K562 (cell line): Measurements from ENCODE around the gene CHMP3. TPM values are rescaled to one million over a fixed set of nuclear protein-coding genes. Genes with fewer than 3 reads are reported as not detected.

Experiments used
- ATAC-seq: fragments of 200-7000 bp; cut with Tn5 transposase; 3 replicates; pipeline ENCODE4 v1.9.1; 2020; ENCODE audit warnings: moderate library complexity
- BruUV-seq: library from RNA; stranded (reverse); fragments of 400-500 nt; replicated peaks from 2 replicates; lab custom pipeline; 2021; lab: Mats Ljungman, UMichigan
- CTCF ChIA-PET: fragments of 300-600 bp; formaldehyde crosslinking; extraction: SDS; loops from one replicate; lab custom pipeline; 2021; ENCODE audit warnings: low intra/inter-chr PET ratio; lab: Yijun Ruan, JAX
- POLR2A ChIA-PET: fragments of 300-600, 350-650 bp; sonication (Branson Sonifier 250); formaldehyde crosslinking; extraction: SDS; loops from one replicate; lab custom pipeline; 2021; ENCODE audit warnings: antibody characterized with exemption, inconsistent platforms; lab: Yijun Ruan, JAX
- DNase-seq, 4 experiments: peaks; one replicate each; pipeline versions ENCODE4 v3.0.0 to v3.0.0-alpha.2; 2011 to 2018; ENCODE audit warnings: low spot score in 3 of 4, mixed read lengths in 3 of 4; ENCODE audit errors: extremely low read depth in 1 of 4
- FAIRE-seq: peaks from 2 replicates; lab custom pipeline; 2011; peaks lifted over from hg19 to GRCh38; lab: Jason Lieb, UNC
- H2AFZ ChIP-seq: 2 replicates; pipeline ENCODE4 v1.6.0; 2011; ENCODE audit warnings: low read depth, low read length, control low read depth, inconsistent platforms
- H3K27ac ChIP-seq: fragments of 200-600 bp; 3 replicates; pipeline ENCODE4 v1.8.0; 2011; ENCODE audit warnings: low read depth, mild to moderate bottlenecking, control low read depth, inconsistent platforms, low read length, moderate library complexity, mixed read lengths; ENCODE audit errors: extremely low read depth
- H3K27me3 ChIP-seq, 2 experiments: fragments of 300-600 bp in 1 of 2; 2 replicates in 1 of 2; 3 replicates in 1 of 2; pipeline versions ENCODE4 v1.6.0 to v1.8.0; 2011; ENCODE audit warnings: inconsistent platforms in 2 of 2, low read length in 2 of 2, mild to moderate bottlenecking in 1 of 2, mixed read lengths in 1 of 2, moderate library complexity in 1 of 2; ENCODE audit not compliant: control insufficient read depth in 2 of 2, insufficient read depth in 2 of 2
- H3K36me3 ChIP-seq: fragments of 300-600 bp; 3 replicates; pipeline ENCODE4 v1.8.0; 2011; ENCODE audit warnings: mild to moderate bottlenecking, low read length, inconsistent platforms; ENCODE audit not compliant: control insufficient read depth, insufficient read depth
- H3K4me1 ChIP-seq, 2 experiments: fragments of 200-600 bp in 1 of 2; replicated peaks in 1 of 2; 2 replicates in 1 of 2; 3 replicates in 1 of 2; pipeline versions ENCODE4 v1.5.1 to v1.8.0; 2011; ENCODE audit warnings: inconsistent platforms in 2 of 2, low read length in 2 of 2, mild to moderate bottlenecking in 1 of 2, mixed read lengths in 1 of 2, moderate library complexity in 1 of 2; ENCODE audit not compliant: control insufficient read depth in 2 of 2, insufficient read depth in 2 of 2
- H3K4me2 ChIP-seq: 2 replicates; pipeline ENCODE4 v1.6.1; 2011; ENCODE audit warnings: low read length, control low read depth, inconsistent platforms, mixed read lengths; ENCODE audit not compliant: insufficient read depth
- H3K4me3 ChIP-seq: fragments of 200-600 bp; sonication (generic), shearing (Covaris generic); 2 replicates; pipeline ENCODE4 v1.5.1; 2016; ENCODE audit warnings: control low read depth, inconsistent platforms
- H3K79me2 ChIP-seq: fragments of 200-600 bp; 3 replicates; pipeline ENCODE4 v1.8.0; 2011; ENCODE audit warnings: low read length, inconsistent platforms; ENCODE audit not compliant: control insufficient read depth, insufficient read depth
- H3K9ac ChIP-seq, 2 experiments: 2 replicates each; pipeline versions ENCODE4 v1.6.0 to v1.6.1; 2011; ENCODE audit warnings: low read depth in 2 of 2, low read length in 2 of 2, control low read depth in 1 of 2, inconsistent platforms in 1 of 2, mild to moderate bottlenecking in 1 of 2, mixed read lengths in 1 of 2; ENCODE audit not compliant: insufficient read depth in 1 of 2
- H3K9me1 ChIP-seq: one replicate; pipeline ENCODE4 v1.6.0; 2011; ENCODE audit warnings: inconsistent platforms, mild to moderate bottlenecking, low read length, moderate library complexity; ENCODE audit not compliant: control insufficient read depth, insufficient read depth
- H3K9me3 ChIP-seq: replicated peaks from 2 replicates; pipeline ENCODE4 v1.5.1; 2011; ENCODE audit warnings: low read depth, low read length, inconsistent platforms; ENCODE audit not compliant: control insufficient read depth, insufficient read depth
- H4K20me1 ChIP-seq: replicated peaks from 2 replicates; pipeline ENCODE4 v1.6.1; 2011; ENCODE audit warnings: low read length, inconsistent platforms, mixed read lengths; ENCODE audit not compliant: control insufficient read depth, insufficient read depth
- BRD9 ChIP-seq: fragments of 450-650 bp; IDR thresholded peaks from 2 replicates; pipeline ENCODE4 v1.6.1; 2018; ENCODE audit warnings: low read depth; ENCODE audit not compliant: partially characterized antibody
- DMBX1 ChIP-seq: fragments of 250-450 bp; sonication (Bioruptor Pico); IDR thresholded peaks from 2 replicates; pipeline ENCODE4 v1.8.0; 2022; ENCODE audit warnings: inconsistent platforms, mild to moderate bottlenecking, moderate library complexity, borderline replicate concordance
- E2F4 ChIP-seq: sonication (generic); formaldehyde crosslinking; IDR thresholded peaks from 2 replicates; pipeline ENCODE4 v1.8.0; 2022; ENCODE audit warnings: mild to moderate bottlenecking, low read depth, missing genetic modification reagents
- EGR1 ChIP-seq: fragments of 450-650 bp; conservative IDR thresholded peaks from 2 replicates; pipeline ENCODE4 v1.6.1; 2017; ENCODE audit warnings: mild to moderate bottlenecking
- ELF1 ChIP-seq: fragments of 200-800 bp; sonication (Bioruptor generic); IDR thresholded peaks from 2 replicates; pipeline ENCODE4 v1.6.1; 2016; ENCODE audit warnings: missing genetic modification characterization, missing compliant biosample characterization
- HCFC1 ChIP-seq: IDR thresholded peaks from 2 replicates; pipeline ENCODE4 v1.6.1; 2012; ENCODE audit warnings: low read depth, low read length, improper control_type of control experiment
- HMG20B ChIP-seq: fragments of 250-450 bp; sonication (Bioruptor Pico); IDR thresholded peaks from 2 replicates; pipeline ENCODE4 v1.5.0; 2021; ENCODE audit warnings: mild to moderate bottlenecking
- MTA3 ChIP-seq: fragments of 450-650 bp; formaldehyde crosslinking; IDR thresholded peaks from 2 replicates; pipeline ENCODE4 v1.6.1; 2017; ENCODE audit warnings: mild to moderate bottlenecking, borderline replicate concordance
- RBM22 ChIP-seq: fragments of 200-400 bp; formaldehyde crosslinking; IDR thresholded peaks from 2 replicates; pipeline ENCODE4 v1.6.1; 2018; ENCODE audit warnings: low read length, low read depth; ENCODE audit not compliant: poor library complexity, severe bottlenecking
- RUNX1 ChIP-seq: sonication (generic); IDR thresholded peaks from 2 replicates; pipeline ENCODE4 v1.6.1; 2016; ENCODE audit warnings: antibody characterized with exemption, low read depth
- SMARCA5 ChIP-seq: fragments of 450-650 bp; IDR thresholded peaks from 2 replicates; pipeline ENCODE4 v1.6.1; 2016
- TBP ChIP-seq: optimal IDR thresholded peaks from 2 replicates; pipeline ENCODE3; 2011; ENCODE audit warnings: low read depth, low read length, improper control_type of control experiment
- TSHZ1 ChIP-seq: fragments of 250-450 bp; sonication (Bioruptor Pico); IDR thresholded peaks from 2 replicates; pipeline ENCODE4 v1.4.0; 2020; ENCODE audit warnings: mild to moderate bottlenecking, moderate library complexity
- ZKSCAN8 ChIP-seq: fragments of 200-800 bp; sonication (Bioruptor generic); IDR thresholded peaks from 2 replicates; pipeline ENCODE4 v1.6.1; 2016; ENCODE audit warnings: missing genetic modification characterization, missing compliant biosample characterization
- ZNF121 ChIP-seq: sonication (generic); formaldehyde crosslinking; conservative IDR thresholded peaks from 2 replicates; pipeline ENCODE4 v1.8.0; 2022; ENCODE audit warnings: missing genetic modification reagents
- ZNF76 ChIP-seq: fragments of 250-450 bp; sonication (Bioruptor Pico); IDR thresholded peaks from 2 replicates; pipeline ENCODE4 v1.4.0; 2020; ENCODE audit warnings: mild to moderate bottlenecking, moderate library complexity, borderline replicate concordance
- WGBS: fragments of 100-300 bp; shearing (Covaris generic); methylation state at CpG from one replicate; pipeline ENCODE4 v1.1.6; 2016; ENCODE audit warnings: low coverage, mixed read lengths; ENCODE audit not compliant: insufficient coverage; ENCODE audit errors: missing lambda C conversion rate; 5-methylcytosine and 5-hydroxymethylcytosine counted together
- in situ Hi-C: fragments of 300-500 bp; cut with MboI; formaldehyde crosslinking; loops from 4 replicates; pipeline ENCODE4 v1.15.0; 2018; ENCODE audit warnings: inconsistent platforms, mixed read lengths
- intact Hi-C: fragments of 100-400 bp; cut with micrococcal nuclease; formaldehyde crosslinking; loops from 2 replicates; pipeline ENCODE4 v1.14.2; 2022
- polyA plus RNA-seq, 8 experiments: library from polyadenylated mRNA; depleted of rRNA in 4 of 8; stranded (reverse) in 5 of 8; unstranded in 3 of 8; fragments of >200 nt; fragmentation: Nextera tagmentation in 2 of 8; fragmentation: Illumina TruSeq in 1 of 8; extraction: Ambion mirVana in 2 of 8; extraction: Trizol in 1 of 8; gene quantifications; 2 replicates each; pipeline versions ENCODE4 v1.2.1 to v1.2.3, GENCODE V29; 2011 to 2014; ENCODE audit warnings: inconsistent platforms in 1 of 8, missing spikeins in 1 of 8
- total RNA-seq, 7 experiments: library from RNA; depleted of rRNA in 6 of 7; stranded (reverse); fragments of >200 nt in 6 of 7; fragmentation: Illumina TruSeq in 2 of 7; extraction: Trizol in 2 of 7; gene quantifications; 2 replicates each; pipeline versions ENCODE4 v1.2.1 to v1.2.3, GENCODE V29; 2011 to 2021; ENCODE audit warnings: low replicate concordance in 1 of 7
- TF ChIP-seq, protein P1 (sequence below): fragments of 250-450 bp; sonication (Bioruptor Pico); IDR thresholded peaks from 2 replicates; pipeline ENCODE4 v1.4.0; 2020; ENCODE audit warnings: mild to moderate bottlenecking, moderate library complexity, borderline replicate concordance

The CHMP3 gene
- total and polyA plus RNA-seq, 9 of the 15 experiments (the other 6 are each of a cell fraction or from before 2014, with no cell fraction given), result 20.6 to 52.5 (median 31.7) TPM

DNA sequence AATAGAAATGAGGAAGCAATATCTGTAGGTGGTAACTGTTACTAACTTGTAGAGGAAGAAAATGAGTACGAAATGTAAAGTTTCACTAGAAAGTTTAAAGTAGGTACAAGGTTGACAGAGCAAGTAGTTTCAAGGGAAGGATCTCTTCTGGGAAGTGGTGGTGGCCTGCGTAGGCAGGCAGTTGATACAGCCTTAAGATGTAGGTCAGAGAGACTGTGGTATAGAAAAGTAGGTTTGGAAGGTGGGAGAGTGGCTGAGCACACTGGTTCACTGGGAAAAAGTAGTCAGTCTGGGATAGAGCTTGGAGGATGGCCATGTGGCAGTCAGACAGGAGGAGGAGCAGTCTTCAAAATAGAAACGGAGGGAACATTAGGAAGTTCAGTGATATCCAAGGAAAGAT lies 98.6 kb downstream of the CHMP3 start:
- no TSS peak for BruUV-seq
- Histone ChIP-seq H4K20me1 (no peaks in the 10 kb centered on the region), H3K27me3 (no peaks in the 10 kb centered on the region), H3K79me2 (0 out of 3 replicates have a peak, but pooled peaks cover 3% of the 10 kb centered on the region), H3K27ac (no peak overlapping the region), H3K9ac (no peak overlapping the region), H3K36me3 (peaks cover 97% of the 10 kb centered on the region), H3K4me1 (no peaks in the 10 kb centered on the region), H3K9me3 (no peaks in the 10 kb centered on the region), H3K9me1 (no peaks in the 10 kb centered on the region), H2AFZ (no peak overlapping the region), H3K4me2 (no peak overlapping the region), H3K4me3 (no peak overlapping the region)
- DNase-seq (no peak), FAIRE-seq (no peak), ATAC-seq (no peak)
- intact Hi-C loops (no loop called here), in situ Hi-C loops (no loop called here)
- POLR2A ChIA-PET, result no interaction called here
- CTCF ChIA-PET, result no interaction called here
- 93% methylated on average over 3 of the region's 3 CpGs for WGBS
- TF ChIP-seq TSHZ1 (CRISPR knock-in tag) (no peak), EGR1 (no peak), ZNF121 (CRISPR knock-in tag) (no peak), ZNF76 (no peak), ZKSCAN8 (CRISPR knock-in tag) (no peak), RBM22 (no peak), BRD9 (no peak), ELF1 (tag) (no peak), HCFC1 (no peak), RUNX1 (no peak), SMARCA5 (no peak), HMG20B (no peak), TBP (no peak), DMBX1 (no peak), E2F4 (CRISPR knock-in tag) (no peak), MTA3 (no peak)
- TF ChIP-seq, protein P1, sequence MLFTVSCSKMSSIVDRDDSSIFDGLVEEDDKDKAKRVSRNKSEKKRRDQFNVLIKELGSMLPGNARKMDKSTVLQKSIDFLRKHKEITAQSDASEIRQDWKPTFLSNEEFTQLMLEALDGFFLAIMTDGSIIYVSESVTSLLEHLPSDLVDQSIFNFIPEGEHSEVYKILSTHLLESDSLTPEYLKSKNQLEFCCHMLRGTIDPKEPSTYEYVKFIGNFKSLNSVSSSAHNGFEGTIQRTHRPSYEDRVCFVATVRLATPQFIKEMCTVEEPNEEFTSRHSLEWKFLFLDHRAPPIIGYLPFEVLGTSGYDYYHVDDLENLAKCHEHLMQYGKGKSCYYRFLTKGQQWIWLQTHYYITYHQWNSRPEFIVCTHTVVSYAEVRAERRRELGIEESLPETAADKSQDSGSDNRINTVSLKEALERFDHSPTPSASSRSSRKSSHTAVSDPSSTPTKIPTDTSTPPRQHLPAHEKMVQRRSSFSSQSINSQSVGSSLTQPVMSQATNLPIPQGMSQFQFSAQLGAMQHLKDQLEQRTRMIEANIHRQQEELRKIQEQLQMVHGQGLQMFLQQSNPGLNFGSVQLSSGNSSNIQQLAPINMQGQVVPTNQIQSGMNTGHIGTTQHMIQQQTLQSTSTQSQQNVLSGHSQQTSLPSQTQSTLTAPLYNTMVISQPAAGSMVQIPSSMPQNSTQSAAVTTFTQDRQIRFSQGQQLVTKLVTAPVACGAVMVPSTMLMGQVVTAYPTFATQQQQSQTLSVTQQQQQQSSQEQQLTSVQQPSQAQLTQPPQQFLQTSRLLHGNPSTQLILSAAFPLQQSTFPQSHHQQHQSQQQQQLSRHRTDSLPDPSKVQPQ, result no peak
